IMR-90 (cell line): ENCODE results near the gene FARS2. TPM values are rescaled to one million over a fixed set of nuclear protein-coding genes. Genes with fewer than 3 reads are reported as not detected.
"Not testable (repeated sequence)": the region's sequence is repeated elsewhere in the genome, so short reads cannot be mapped to it uniquely, and the experiment has no call there.

ENCODE experiments used
- ATAC-seq: fragments of 200-7000 bp; cut with Tn5 transposase; 2 replicates; pipeline ENCODE4 v1.9.1; 2020; ENCODE audit warnings: low read depth, mild to moderate bottlenecking, moderate library complexity
- BruUV-seq: library from RNA; stranded (reverse); fragments of 400-500 nt; replicated peaks from 2 replicates; lab custom pipeline; 2021; lab: Mats Ljungman, UMichigan
- CTCF ChIA-PET: fragments of 300-600 bp; formaldehyde crosslinking; extraction: SDS; loops from one replicate; lab custom pipeline; 2021; ENCODE audit warnings: antibody characterized with exemption; lab: Yijun Ruan, JAX
- POLR2A ChIA-PET: fragments of 300-600 bp; sonication (Branson Sonifier 250); formaldehyde crosslinking; loops from one replicate; lab custom pipeline; 2022; ENCODE audit warnings: antibody characterized with exemption; ENCODE audit not compliant: unreplicated experiment; lab: Charles Lee
- DNase-seq: peaks from one replicate; pipeline ENCODE4 v3.0.0; 2013
- H2AFZ ChIP-seq: replicated peaks from 2 replicates; pipeline ENCODE3; 2013; ENCODE audit warnings: low read length, mild to moderate bottlenecking; ENCODE audit not compliant: poor library complexity
- H2AK5ac ChIP-seq: 2 replicates; pipeline ENCODE4 v1.6.1; 2013; ENCODE audit warnings: low read depth, low read length, inconsistent platforms
- H2AK9ac ChIP-seq: replicated peaks from 2 replicates; pipeline ENCODE3; 2013; ENCODE audit warnings: mild to moderate bottlenecking, low read depth, low read length, moderate library complexity; ENCODE audit not compliant: poor library complexity
- H2BK120ac ChIP-seq: 2 replicates; pipeline ENCODE4 v1.6.1; 2013; ENCODE audit warnings: low read depth, low read length, inconsistent platforms
- H2BK15ac ChIP-seq: 3 replicates; pipeline ENCODE4 v1.6.1; 2013; ENCODE audit warnings: low read depth, low read length, inconsistent platforms
- H2BK20ac ChIP-seq: 2 replicates; pipeline ENCODE4 v1.6.1; 2013; ENCODE audit warnings: low read depth, mild to moderate bottlenecking, inconsistent platforms, low read length, moderate library complexity
- H2BK5ac ChIP-seq: 2 replicates; pipeline ENCODE4 v1.6.1; 2013; ENCODE audit warnings: mild to moderate bottlenecking, low read depth, low read length, inconsistent platforms; ENCODE audit not compliant: poor library complexity, severe bottlenecking
- H3K14ac ChIP-seq: replicated peaks from 2 replicates; pipeline ENCODE4 v1.6.1; 2013; ENCODE audit warnings: low read depth, low read length, inconsistent platforms
- H3K18ac ChIP-seq: 2 replicates; pipeline ENCODE4 v1.6.1; 2013; ENCODE audit warnings: low read depth, low read length, control low read depth
- H3K23ac ChIP-seq: 2 replicates; pipeline ENCODE4 v1.6.1; 2013; ENCODE audit warnings: low read depth, low read length, inconsistent platforms
- H3K27ac ChIP-seq: 2 replicates; pipeline ENCODE4 v1.5.1; 2013; ENCODE audit warnings: mild to moderate bottlenecking, control low read depth, low read length; ENCODE audit not compliant: insufficient read depth
- H3K27me3 ChIP-seq: 2 replicates; pipeline ENCODE4 v1.6.1; 2013; ENCODE audit warnings: low read length; ENCODE audit not compliant: control insufficient read depth, insufficient read depth
- H3K36me3 ChIP-seq: 2 replicates; pipeline ENCODE4 v1.6.1; 2013; ENCODE audit warnings: low read length, mixed read lengths; ENCODE audit not compliant: control insufficient read depth, insufficient read depth
- H3K4ac ChIP-seq: 2 replicates; pipeline ENCODE4 v1.6.1; 2013; ENCODE audit warnings: low read depth, low read length, inconsistent platforms
- H3K4me1 ChIP-seq: 2 replicates; pipeline ENCODE4 v1.6.1; 2013; ENCODE audit warnings: low read length, mixed read lengths; ENCODE audit not compliant: control insufficient read depth, insufficient read depth
- H3K4me2 ChIP-seq: 2 replicates; pipeline ENCODE4 v1.6.1; 2013; ENCODE audit warnings: low read depth, mild to moderate bottlenecking, control low read depth, low read length, moderate library complexity
- H3K4me3 ChIP-seq: 2 replicates; pipeline ENCODE4 v1.5.1; 2013; ENCODE audit warnings: low read depth, mild to moderate bottlenecking, control low read depth, low read length, moderate library complexity; ENCODE audit not compliant: insufficient read depth
- H3K56ac ChIP-seq: 2 replicates; pipeline ENCODE4 v1.6.1; 2013; ENCODE audit warnings: low read length, inconsistent platforms; ENCODE audit not compliant: insufficient read depth; ENCODE audit errors: extremely low read depth
- H3K79me1 ChIP-seq, 2 experiments: 2 replicates each; pipeline ENCODE4 v1.6.1; 2013; ENCODE audit warnings: low read length in 2 of 2, inconsistent platforms in 1 of 2, low read depth in 1 of 2
- H3K9ac ChIP-seq: 2 replicates; pipeline ENCODE4 v1.6.1; 2013; ENCODE audit warnings: low read depth, low read length, control low read depth
- H3K9me1 ChIP-seq: 2 replicates; pipeline ENCODE4 v1.6.1; 2013; ENCODE audit warnings: low read length, inconsistent platforms; ENCODE audit not compliant: insufficient read depth
- H3K9me3 ChIP-seq: 2 replicates; pipeline ENCODE4 v1.6.1; 2013; ENCODE audit warnings: low read length; ENCODE audit not compliant: control insufficient read depth, insufficient read depth
- H4K20me1 ChIP-seq: 2 replicates; pipeline ENCODE4 v1.6.1; 2013; ENCODE audit warnings: low read length, inconsistent platforms; ENCODE audit not compliant: insufficient read depth
- H4K5ac ChIP-seq: 2 replicates; pipeline ENCODE4 v1.6.1; 2013; ENCODE audit warnings: mild to moderate bottlenecking, low read depth, low read length, control low read depth
- H4K8ac ChIP-seq, 2 experiments: 2 replicates each; pipeline ENCODE4 v1.6.1; 2013; ENCODE audit warnings: low read depth in 2 of 2, low read length in 2 of 2, control low read depth in 1 of 2, inconsistent platforms in 1 of 2
- H4K91ac ChIP-seq: 2 replicates; pipeline ENCODE4 v1.6.1; 2013; ENCODE audit warnings: low read depth, low read length, inconsistent platforms; ENCODE audit not compliant: insufficient read depth
- WGBS, 2 experiments: methylation state at CpG; one replicate each; pipeline versions ENCODE4 v1.1.5 to v1.1.7; 2013; ENCODE audit warnings: missing lambda C conversion rate in 2 of 2; ENCODE audit not compliant: insufficient read length in 1 of 2; ENCODE audit errors: extremely low coverage in 2 of 2; 5-methylcytosine and 5-hydroxymethylcytosine counted together
- dilution Hi-C: fragments of 300-500 bp; cut with HindIII; formaldehyde crosslinking; loops from one replicate; pipeline ENCODE4 v1.14.3; 2018; ENCODE audit warnings: low sequenced_read_pairs; ENCODE audit not compliant: unreplicated experiment
- in situ Hi-C: fragments of 300-500 bp; cut with MboI; formaldehyde crosslinking; loops from 3 replicates; pipeline ENCODE4 v1.14.3; 2019; ENCODE audit warnings: low sequenced_read_pairs, inconsistent platforms, mixed read lengths
- intact Hi-C: fragments of 100-400 bp; cut with micrococcal nuclease; formaldehyde crosslinking; loops from 2 replicates; pipeline ENCODE4 v1.10.0; 2022
- polyA plus RNA-seq, 3 experiments: library from polyadenylated mRNA; depleted of rRNA; stranded (reverse); fragments of >200 nt; gene quantifications; 2 replicates each; pipeline ENCODE4 v1.2.3, GENCODE V29; 2012; ENCODE audit warnings: low replicate concordance in 1 of 3
- total RNA-seq: library from RNA; depleted of rRNA; stranded (reverse); fragments of >200 nt; gene quantifications from 2 replicates; pipeline ENCODE4 v1.2.3, GENCODE V29; 2012

Gene FARS2
- total and polyA plus RNA-seq, 2 of the 4 experiments (the other 2 are of a cell fraction) = 12.1 to 28.9 TPM

DNA sequence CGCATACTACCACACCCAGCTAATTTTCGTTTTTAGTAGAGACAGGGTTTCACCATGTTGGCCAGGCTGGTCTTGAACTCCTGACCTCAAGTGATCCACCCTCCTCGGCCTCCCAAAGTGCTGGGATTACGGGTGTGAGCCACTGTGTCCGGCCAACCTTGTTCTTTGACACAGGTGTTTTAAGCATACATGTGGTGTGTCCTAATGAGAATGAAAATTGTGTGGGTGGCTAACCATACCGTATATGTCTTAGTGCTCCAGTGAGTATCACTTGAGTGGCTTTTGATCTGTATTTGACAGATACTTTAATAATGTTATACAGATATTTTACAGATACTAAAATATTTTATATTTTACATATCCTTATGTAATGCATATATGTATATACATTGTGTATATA, 395.4 kb downstream of the FARS2 start:
- H3K36me3 ChIP-seq, BruUV-seq, in situ Hi-C loops, dilution Hi-C loops, H2AK5ac ChIP-seq, H2AFZ ChIP-seq, ATAC-seq, H3K4me3 ChIP-seq, H2BK120ac ChIP-seq, H3K9me3 ChIP-seq, H2BK15ac ChIP-seq, H2AK9ac ChIP-seq, H3K9ac ChIP-seq, intact Hi-C loops, H2BK20ac ChIP-seq, H3K14ac ChIP-seq, H3K56ac ChIP-seq, H3K23ac ChIP-seq, H3K4me1 ChIP-seq, H4K5ac ChIP-seq, H3K9me1 ChIP-seq, H3K79me1 ChIP-seq, H3K4me2 ChIP-seq, H2BK5ac ChIP-seq, H3K4ac ChIP-seq, H4K8ac ChIP-seq, H4K20me1 ChIP-seq, H3K18ac ChIP-seq, H3K27ac ChIP-seq, DNase-seq, POLR2A ChIA-PET, H3K27me3 ChIP-seq, CTCF ChIA-PET, H4K91ac ChIP-seq: not testable (repeated sequence)
- WGBS, 2 experiments = no CpG with 5 or more reads among the region's 6 CpGs
